Motor neuron (in vitro differentiated cells): Measurements from ENCODE around the gene MN1. TPM values are rescaled to one million over a fixed set of nuclear protein-coding genes. Genes with fewer than 3 reads are reported as not detected.
"Not testable (repeated sequence)": the region's sequence is repeated elsewhere in the genome, so short reads cannot be mapped to it uniquely, and the experiment has no call there.

Experiments used
- ATAC-seq, 8 experiments: fragments of 200-7000 bp; cut with Tn5 transposase; replicated peaks in 6 of 8; 2 replicates each; pipeline ENCODE4 v1.8.0; 2021; ENCODE audit warnings: mild to moderate bottlenecking in 8 of 8, moderate library complexity in 8 of 8
- H3K27ac ChIP-seq, 2 donors: fragments of 250-450 bp; sonication (Bioruptor Pico); 2 replicates each; pipeline ENCODE4 v1.9.0; 2021; ENCODE audit warnings: antibody characterized with exemption in 2 of 2, mild to moderate bottlenecking in 2 of 2, moderate library complexity in 1 of 2
- H3K4me1 ChIP-seq, 2 donors: fragments of 250-450 bp; sonication (Bioruptor Pico); replicated peaks in 1 of 2; 2 replicates each; pipeline ENCODE4 v1.6.1; 2021; ENCODE audit warnings: antibody characterized with exemption in 2 of 2, mild to moderate bottlenecking in 2 of 2, moderate library complexity in 1 of 2
- H3K4me3 ChIP-seq, 5 donors: fragments of 250-450 bp; sonication (Bioruptor Pico); 2 replicates each; pipeline ENCODE4 v1.9.0; 2021; ENCODE audit warnings: antibody characterized with exemption in 5 of 5, mild to moderate bottlenecking in 5 of 5, moderate library complexity in 4 of 5
- WGBS, 10 experiments: fragments of 450-650 bp; shearing (Covaris generic); methylation state at CpG; one replicate each; pipeline ENCODE4 v1.0.0; 2022; 5-methylcytosine and 5-hydroxymethylcytosine counted together
- in situ Hi-C, 9 experiments: fragments of 400-800 bp; cut with MboI; loops; one replicate each; pipeline ENCODE4 v1.15.0; 2021; ENCODE audit warnings: low sequenced_read_pairs in 9 of 9, low pct_unique_long_range_greater_than_20kb in 2 of 9; ENCODE audit not compliant: unreplicated experiment in 9 of 9
- total RNA-seq, 8 experiments: library from RNA; unstranded; fragments of 300-600 nt; gene quantifications; 2 replicates each; pipeline versions ENCODE4 v1.2.3 to v1.2.4, GENCODE V29; 2022

Gene MN1
- total RNA-seq, 8 experiments from 2014 or later = 4.2 to 11.2 (median 7.8) TPM

DNA sequence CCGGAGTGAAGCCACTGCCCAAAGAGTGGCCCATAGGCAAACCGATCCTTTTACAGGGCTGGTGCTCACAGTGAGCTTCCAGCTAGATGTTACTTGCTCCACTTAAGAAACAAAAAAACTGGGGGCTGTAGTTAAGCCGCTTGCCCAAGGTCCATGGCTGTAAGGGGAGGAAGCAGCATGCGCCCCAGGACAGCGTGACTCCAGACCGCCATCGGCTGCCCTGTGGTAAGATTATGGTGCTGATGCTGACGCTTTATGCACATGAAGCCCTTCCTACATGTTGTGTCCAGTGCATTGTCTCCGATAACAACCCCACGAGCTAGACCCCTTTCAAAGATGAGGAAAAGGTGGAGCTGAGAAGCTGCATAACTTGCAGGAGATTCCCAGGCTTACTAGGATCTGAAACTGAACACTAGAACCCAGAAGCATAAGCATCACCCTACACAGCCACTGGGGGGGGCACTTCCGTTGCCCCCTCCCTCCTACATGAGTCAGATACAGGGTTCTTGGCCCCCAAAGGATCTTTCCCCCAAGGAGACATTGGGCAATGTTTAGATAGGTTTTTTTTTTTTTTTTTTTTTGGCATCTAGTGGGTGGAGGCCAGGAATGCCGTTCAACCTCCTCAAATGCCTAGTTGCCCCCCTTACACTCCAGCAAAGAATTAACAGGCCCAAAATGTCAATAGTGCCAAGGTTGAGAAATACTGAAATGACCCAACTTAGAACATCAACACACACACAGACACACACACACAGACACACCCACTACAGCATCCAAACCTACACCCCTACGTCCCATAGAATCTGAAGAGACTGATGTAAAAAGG is 53.9 kb downstream of the MN1 start:
- ATAC-seq = peak in 1 of 8 experiments; percentile 2
- 53 to 98% (median 91%) methylated on average over 2 to 11 of the region's 13 CpGs; no CpG with 5 or more reads in 2 of the 10 experiments for WGBS, 10 experiments
- H3K27ac ChIP-seq = no peak overlapping the region
- no peak overlapping the region for H3K4me3 ChIP-seq
- in situ Hi-C loops = no loop called here
- peaks cover 27 to 29% of the 10 kb centered on the region in 2 donors for H3K4me1 ChIP-seq

DNA sequence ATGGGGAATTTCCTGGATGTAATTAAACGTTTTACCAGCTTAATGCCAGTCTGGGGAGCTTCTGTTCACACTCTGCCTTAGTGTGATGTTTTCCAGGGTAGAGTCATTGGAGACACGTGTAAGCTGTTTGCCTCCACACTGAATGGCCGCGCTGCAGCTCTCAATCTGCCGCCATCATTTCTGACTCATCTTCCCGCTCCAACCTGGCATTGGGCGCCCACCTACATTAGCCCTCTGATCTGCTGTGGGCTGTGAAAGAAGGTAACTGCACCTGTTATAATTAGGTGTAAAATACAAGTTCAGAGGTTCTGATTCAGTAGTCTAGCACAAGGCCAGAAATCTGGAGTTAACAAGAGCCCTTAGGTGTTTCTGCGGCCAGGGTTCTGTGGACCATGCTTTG is 54.6 kb downstream of the MN1 start:
- Histone ChIP-seq H3K27ac (no peak overlapping the region), H3K4me3 (no peak overlapping the region), H3K4me1 (peaks cover 27 to 29% of the 10 kb centered on the region in 2 donors)
- in situ Hi-C loops = no loop called here
- ATAC-seq = no peak
- 67 to 100% (median 92%) methylated on average over 2 to 6 of the region's 8 CpGs; no CpG with 5 or more reads in 5 of the 10 experiments for WGBS, 10 experiments

DNA sequence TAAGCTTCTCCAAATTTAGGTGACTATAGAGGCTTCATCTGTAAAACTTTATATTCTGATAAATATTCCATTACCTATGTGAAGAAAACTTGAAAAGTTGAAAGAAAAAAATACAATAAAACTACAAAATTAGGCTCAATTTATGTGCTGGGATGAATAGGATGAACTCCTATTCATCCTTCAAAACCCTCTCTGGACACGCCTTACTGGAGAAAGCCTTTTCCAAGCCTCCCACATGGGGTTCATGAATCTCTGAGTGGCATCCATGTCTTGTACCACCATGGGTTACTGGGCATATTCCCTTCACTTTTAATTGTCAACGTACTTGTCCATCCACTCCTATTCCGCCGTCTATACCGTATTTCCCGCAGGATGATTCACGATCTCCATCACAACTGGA is 55.7 kb downstream of the MN1 start:
- in situ Hi-C loops = no loop called here
- no peak for ATAC-seq

DNA sequence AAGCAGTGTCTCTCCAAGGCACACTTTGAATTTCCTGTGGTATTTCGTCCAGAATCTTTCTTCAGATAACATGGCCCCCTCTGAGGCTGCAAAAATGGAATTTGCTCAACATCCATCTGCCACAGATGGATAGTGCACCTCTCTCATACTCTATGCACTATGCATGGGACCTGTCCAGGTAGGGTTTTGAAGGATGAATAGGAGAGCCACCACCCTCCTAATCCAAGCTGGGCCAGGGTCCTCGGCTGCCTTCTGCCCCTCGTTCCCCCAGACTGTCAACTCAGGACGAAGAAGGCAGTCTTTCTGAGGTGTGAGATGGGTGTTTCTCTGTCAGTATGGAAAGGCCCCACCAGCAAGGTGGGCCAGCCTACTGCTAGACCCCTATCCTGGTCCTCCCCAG is 56.4 kb downstream of the MN1 start:
- no peak for ATAC-seq
- H3K4me3 ChIP-seq = no peak overlapping the region
- H3K4me1 ChIP-seq = peaks cover 17 to 21% of the 10 kb centered on the region in 2 donors
- H3K27ac ChIP-seq = no peak overlapping the region
- WGBS, 10 experiments = 100% methylated on average over 1 of the region's 4 CpGs; no CpG with 5 or more reads in 8 of the 10 experiments
- in situ Hi-C loops = no loop called here

More for the DNA sequence above, 55.7 kb downstream of the MN1 start:
- H3K27ac ChIP-seq = no peak overlapping the region
- no peak overlapping the region for H3K4me3 ChIP-seq
- 92 to 100% (median 99%) methylated on average over 2 to 7 of the region's 7 CpGs; no CpG with 5 or more reads in 1 of the 10 experiments for WGBS, 10 experiments
- peaks cover 24 to 28% of the 10 kb centered on the region in 2 donors for H3K4me1 ChIP-seq

DNA sequence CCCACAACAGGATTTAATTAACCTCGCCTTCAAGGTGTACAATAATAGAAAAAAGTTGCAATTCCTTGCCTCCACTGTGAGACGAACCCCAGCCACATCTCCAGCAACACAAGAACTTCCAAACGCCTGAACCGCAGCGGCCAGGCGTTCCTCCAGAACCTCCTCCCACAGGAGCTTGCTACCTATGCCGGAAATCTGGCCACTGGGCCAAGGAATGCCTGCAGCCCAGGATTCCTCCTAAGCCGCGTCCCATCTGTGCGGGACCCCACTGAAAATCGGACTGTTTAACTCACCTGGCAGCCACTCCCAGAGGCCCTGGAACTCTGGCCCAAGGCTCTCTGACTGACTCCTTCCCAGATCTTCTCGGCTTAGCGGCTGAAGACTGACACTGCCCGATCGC is 57.5 kb downstream of the MN1 start:
- WGBS, 10 experiments = no CpG with 5 or more reads among the region's 15 CpGs
- H3K4me3 ChIP-seq, H3K27ac ChIP-seq, in situ Hi-C loops, ATAC-seq: not testable (repeated sequence)
- H3K4me1 ChIP-seq = peaks cover 6 to 10% of the 10 kb centered on the region in 2 donors

DNA sequence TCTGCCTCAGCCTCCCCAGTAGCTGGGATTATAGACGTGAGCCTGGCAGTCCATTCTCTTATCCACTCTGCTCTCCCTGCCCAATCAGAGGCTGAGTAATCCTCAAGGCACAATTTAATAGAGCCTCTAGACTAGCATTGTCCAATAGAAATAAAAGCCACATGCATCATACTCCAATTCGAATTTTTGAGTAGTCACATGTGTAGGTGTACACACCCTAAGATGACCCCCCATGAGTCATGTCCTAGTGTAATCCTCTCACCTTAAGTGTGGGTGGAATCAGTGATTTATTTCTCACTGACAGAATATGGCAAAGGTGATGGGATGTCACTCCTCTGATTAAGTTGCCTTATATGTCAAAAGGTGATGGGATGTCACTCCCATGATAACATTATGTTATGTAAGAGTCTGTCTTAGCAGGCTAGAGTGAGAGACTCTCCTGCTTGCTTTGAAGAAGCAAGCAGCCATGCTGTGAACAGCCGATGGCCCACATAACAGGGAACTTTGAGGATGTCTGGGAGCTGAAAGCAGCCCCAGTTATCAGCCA is 61.3 kb downstream of the MN1 start:
- Histone ChIP-seq H3K4me1 (no peaks in the 10 kb centered on the region), H3K27ac (no peak overlapping the region), H3K4me3 (no peak overlapping the region)
- in situ Hi-C loops = no loop called here
- ATAC-seq = peak in 1 of 8 experiments; percentile 31
- 71 to 100% (median 86%) methylated on average over 1 to 3 of the region's 3 CpGs; no CpG with 5 or more reads in 3 of the 10 experiments for WGBS, 10 experiments

DNA sequence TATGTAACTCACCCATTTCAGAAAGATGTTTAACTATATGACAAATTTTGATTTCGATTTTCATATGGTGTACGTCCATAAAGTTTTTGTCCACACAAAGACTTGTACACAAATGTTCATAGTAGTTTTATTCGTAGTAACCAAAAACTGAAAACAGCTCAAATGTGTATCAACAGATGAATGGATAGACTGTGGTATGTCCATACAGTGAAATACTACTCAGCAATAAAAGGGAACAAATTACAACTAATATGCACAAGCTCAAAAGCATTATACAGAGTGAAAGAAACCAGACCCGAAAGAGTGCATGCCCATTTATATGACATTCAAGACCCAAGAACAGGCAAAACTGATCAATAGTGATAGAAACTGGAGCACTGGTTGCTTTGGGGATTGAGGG is 64.0 kb downstream of the MN1 start:
- 61 to 100% (median 95%) methylated on average over 3 to 4 of the region's 4 CpGs; no CpG with 5 or more reads in 1 of the 10 experiments for WGBS, 10 experiments
- Histone ChIP-seq H3K27ac (no peak overlapping the region), H3K4me1 (no peaks in the 10 kb centered on the region), H3K4me3 (no peak overlapping the region)
- in situ Hi-C loops = no loop called here
- ATAC-seq = no peak

DNA sequence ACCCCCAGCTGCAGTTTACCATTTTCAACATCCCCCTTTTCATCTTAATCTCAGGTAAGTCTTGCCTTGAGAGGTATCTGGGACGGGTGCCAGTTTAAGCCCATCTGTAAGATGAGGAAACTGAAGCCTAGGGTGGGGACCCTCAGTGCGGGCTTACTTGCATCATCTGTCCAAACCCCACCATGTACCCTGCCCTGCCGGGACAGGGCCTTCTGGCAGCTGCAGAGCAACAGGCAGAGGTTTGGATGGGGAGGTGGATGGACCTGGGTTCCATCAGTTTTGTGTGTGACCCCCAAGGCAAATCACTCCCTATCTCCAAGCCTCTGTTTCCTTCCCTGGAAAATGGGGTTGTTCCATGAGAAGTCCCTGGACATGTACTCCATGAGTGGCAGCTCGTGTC is 67.5 kb downstream of the MN1 start:
- ATAC-seq = no peak
- H3K4me3 ChIP-seq = no peak overlapping the region
- WGBS, 10 experiments = 67 to 100% (median 83%) methylated on average over 1 to 3 of the region's 4 CpGs; no CpG with 5 or more reads in 5 of the 10 experiments
- in situ Hi-C loops = no loop called here
- no peaks in the 10 kb centered on the region for H3K4me1 ChIP-seq
- no peak overlapping the region for H3K27ac ChIP-seq

DNA sequence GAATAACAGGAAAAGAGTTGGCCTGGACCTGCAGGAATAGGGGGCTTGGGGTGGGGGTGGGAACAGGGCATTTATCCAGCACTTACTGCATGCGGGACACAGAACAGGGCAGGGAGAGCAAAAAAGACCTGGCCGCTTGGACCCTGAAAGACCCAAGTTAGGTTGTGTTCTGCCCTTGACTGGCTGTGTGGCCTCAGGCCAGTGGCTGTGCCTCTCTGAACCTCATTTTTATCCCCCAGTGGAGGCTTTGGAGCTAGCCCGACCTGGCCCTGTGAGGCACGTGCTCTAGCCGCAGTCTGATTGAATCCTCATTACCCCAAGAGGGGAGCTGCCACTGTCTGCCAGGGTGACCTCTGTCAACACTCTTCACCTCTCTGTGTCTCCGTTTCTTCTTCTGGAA is 68.7 kb downstream of the MN1 start:
- Histone ChIP-seq H3K4me1 (no peaks in the 10 kb centered on the region), H3K27ac (no peak overlapping the region), H3K4me3 (no peak overlapping the region)
- in situ Hi-C loops = no loop called here
- no peak for ATAC-seq
- 76 to 100% (median 81%) methylated on average over 1 to 5 of the region's 6 CpGs; no CpG with 5 or more reads in 4 of the 10 experiments for WGBS, 10 experiments

DNA sequence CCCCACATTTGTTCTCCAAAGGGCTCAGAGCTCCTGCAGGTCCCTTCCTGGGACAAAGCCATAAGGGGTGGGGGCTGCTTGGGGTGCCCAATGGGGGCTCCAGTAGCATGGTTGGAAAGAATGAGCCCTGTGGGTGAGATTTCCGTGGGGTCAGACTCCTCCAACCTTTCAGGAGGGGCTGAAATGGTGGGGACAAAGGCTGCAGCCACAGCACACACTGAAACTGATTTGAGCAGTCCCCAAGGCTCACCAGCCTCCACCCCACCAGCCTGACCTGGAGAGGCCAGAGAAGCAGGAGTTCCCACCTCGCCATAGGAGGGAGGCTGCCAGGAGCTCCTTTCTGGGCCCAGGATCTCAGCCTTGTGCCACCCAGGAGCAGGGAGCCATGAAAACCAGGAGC is 69.2 kb downstream of the MN1 start:
- Histone ChIP-seq H3K4me1 (peaks cover 2% of the 10 kb centered on the region in 2 donors), H3K27ac (no peak overlapping the region), H3K4me3 (no peak overlapping the region)
- ATAC-seq = no peak
- in situ Hi-C loops = no loop called here
- WGBS, 10 experiments = 57 to 100% (median 60%) methylated on average over 1 of the region's 2 CpGs; no CpG with 5 or more reads in 7 of the 10 experiments

DNA sequence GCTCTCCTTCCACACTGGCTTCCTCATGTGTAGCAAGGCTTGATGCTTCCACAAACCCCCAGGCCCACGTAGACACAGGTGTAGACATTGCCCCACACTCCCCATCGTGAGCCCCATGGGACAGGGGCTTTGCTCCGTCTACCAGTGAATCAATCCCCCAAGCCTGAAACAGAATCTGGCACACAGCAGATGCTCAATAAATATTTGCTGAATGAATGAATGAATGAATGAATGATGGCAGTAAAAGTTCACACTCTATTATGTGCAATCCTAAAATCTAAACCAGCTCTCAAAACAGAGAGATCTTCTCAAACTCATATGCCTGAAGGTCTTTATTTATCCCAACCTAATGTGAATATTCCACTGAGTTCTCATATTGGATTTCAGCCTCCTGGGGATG is 69.9 kb downstream of the MN1 start:
- H3K4me3 ChIP-seq = no peak overlapping the region
- ATAC-seq = no peak
- WGBS, 10 experiments = 20 to 100% (median 80%) methylated on average over 1 to 3 of the region's 3 CpGs; no CpG with 5 or more reads in 4 of the 10 experiments
- in situ Hi-C loops = no loop called here
- no peak overlapping the region for H3K27ac ChIP-seq
- peaks cover 10% of the 10 kb centered on the region in 2 donors for H3K4me1 ChIP-seq

DNA sequence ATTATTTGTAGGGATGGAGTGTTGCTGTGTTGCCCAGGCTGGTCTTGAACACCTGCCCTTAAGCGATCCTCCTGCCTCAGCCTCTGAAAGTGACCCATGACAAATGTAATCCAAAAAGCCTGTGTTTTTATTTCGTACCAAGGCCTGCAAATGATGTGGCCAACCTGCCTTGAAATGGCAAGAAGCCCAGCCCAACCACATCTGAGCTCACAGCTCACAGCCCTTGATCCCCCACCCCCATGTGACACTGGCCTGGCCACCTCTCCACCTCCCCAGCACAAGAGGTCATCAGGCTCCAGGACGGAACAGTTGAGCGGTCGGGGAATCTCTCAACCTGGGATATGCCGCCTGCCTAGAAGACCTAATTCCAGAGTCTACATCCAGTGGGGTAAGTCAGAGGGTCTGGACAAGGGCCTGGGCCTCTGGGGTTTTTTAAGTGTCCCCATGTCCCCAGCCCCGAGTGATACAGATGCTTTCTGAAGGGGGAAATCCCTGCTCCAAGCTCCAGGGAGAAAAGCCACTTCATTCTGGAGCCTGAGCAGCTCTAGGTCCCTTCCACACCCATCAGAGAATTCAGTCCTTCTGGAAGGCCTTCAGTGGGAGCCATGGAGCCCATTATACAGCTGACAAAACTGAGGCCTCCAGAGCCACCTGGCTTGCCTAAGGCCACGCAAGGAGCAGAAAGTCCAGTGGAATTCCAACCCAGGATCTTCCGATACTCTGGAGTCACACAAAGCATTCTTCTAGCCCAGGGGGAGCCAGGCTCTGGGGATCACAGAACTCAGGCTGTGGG is 70.7 kb downstream of the MN1 start:
- no peak overlapping the region for H3K27ac ChIP-seq
- 67 to 100% (median 96%) methylated on average over 1 to 5 of the region's 9 CpGs; no CpG with 5 or more reads in 3 of the 10 experiments for WGBS, 10 experiments
- in situ Hi-C loops = no loop called here
- no peak overlapping the region for H3K4me3 ChIP-seq
- ATAC-seq = no peak
- H3K4me1 ChIP-seq = peaks cover 13 to 18% of the 10 kb centered on the region in 2 donors

DNA sequence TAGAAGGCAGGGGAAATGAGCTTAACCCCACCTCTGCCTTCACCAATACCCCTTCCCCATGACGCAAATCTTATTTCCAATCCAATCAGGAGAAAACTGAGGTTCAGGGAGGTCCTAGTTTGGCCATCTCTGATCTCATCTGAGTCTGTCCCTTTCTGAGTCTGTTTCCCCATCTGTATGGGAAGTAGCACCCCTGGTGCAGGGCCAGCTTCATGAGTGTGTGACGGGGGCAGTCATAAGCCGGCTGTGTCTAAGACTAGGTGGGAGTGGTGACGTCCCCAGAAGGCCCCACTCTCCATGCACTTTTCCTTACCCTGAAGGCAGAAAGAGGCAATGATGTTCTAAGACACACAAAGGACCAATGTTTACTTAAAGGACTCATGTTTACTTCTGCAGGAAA is 72.3 kb downstream of the MN1 start:
- Histone ChIP-seq H3K4me3 (no peak overlapping the region), H3K4me1 (peaks cover 13 to 18% of the 10 kb centered on the region in 2 donors), H3K27ac (no peak overlapping the region)
- 57 to 100% (median 83%) methylated on average over 1 to 4 of the region's 4 CpGs; no CpG with 5 or more reads in 5 of the 10 experiments for WGBS, 10 experiments
- in situ Hi-C loops = no loop called here
- no peak for ATAC-seq
